Tibial artery (tissue), 4 donors: ENCODE measurements around the gene TAF1C.

Experiments used
- DNase-seq, 2 donors: peaks; one replicate each; pipeline ENCODE4 v3.0.0-alpha.2; 2019
- H3K27ac ChIP-seq, 2 donors: fragments of 200-600 bp; sonication (generic) in 1 of 2; 1 replicate in 1 of 2; 2 replicates in 1 of 2; pipeline ENCODE4 v1.5.1; 2018 to 2019; ENCODE audit warnings: mild to moderate bottlenecking in 1 of 2
- H3K27me3 ChIP-seq, 2 donors: fragments of 200-600 bp; sonication (generic) in 1 of 2; one replicate each; pipeline versions ENCODE4 v1.5.1 to v1.6.0; 2016 to 2019
- H3K36me3 ChIP-seq, 3 donors: fragments of 200-600 bp; sonication (generic) in 2 of 3; one replicate each; pipeline ENCODE4 v1.5.1; 2016 to 2019; ENCODE audit warnings: mild to moderate bottlenecking in 2 of 3
- H3K4me1 ChIP-seq, 4 donors: fragments of 200-600 bp; sonication (generic) in 2 of 4; 1 replicate in 3 of 4; 2 replicates in 1 of 4; pipeline ENCODE4 v1.5.1; 2016 to 2019
- H3K4me3 ChIP-seq, 2 donors: fragments of 200-600 bp; sonication (generic) in 1 of 2; 1 replicate in 1 of 2; 2 replicates in 1 of 2; pipeline ENCODE4 v1.5.1; 2018 to 2019; ENCODE audit warnings: mild to moderate bottlenecking in 2 of 2
- H3K9me3 ChIP-seq, 3 donors: fragments of 200-600 bp; sonication (generic) in 1 of 3; one replicate each; pipeline ENCODE4 v1.5.1; 2016 to 2019
- intact Hi-C: fragments of 100-400 bp; cut with DNase I; formaldehyde crosslinking; loops from one replicate; pipeline ENCODE4 v1.15.0; 2023; ENCODE audit warnings: low total_unique reads
- TF ChIP-seq, protein P1 (sequence below), 2 experiments: fragments of 200-600 bp in 1 of 2; fragments of 450-650 bp in 1 of 2; IDR thresholded peaks; one replicate each; pipeline ENCODE4 v1.5.1; 2017 to 2019; ENCODE audit warnings: antibody characterized with exemption in 2 of 2, mild to moderate bottlenecking in 1 of 2, moderate library complexity in 1 of 2

The TAF1C gene

DNA sequence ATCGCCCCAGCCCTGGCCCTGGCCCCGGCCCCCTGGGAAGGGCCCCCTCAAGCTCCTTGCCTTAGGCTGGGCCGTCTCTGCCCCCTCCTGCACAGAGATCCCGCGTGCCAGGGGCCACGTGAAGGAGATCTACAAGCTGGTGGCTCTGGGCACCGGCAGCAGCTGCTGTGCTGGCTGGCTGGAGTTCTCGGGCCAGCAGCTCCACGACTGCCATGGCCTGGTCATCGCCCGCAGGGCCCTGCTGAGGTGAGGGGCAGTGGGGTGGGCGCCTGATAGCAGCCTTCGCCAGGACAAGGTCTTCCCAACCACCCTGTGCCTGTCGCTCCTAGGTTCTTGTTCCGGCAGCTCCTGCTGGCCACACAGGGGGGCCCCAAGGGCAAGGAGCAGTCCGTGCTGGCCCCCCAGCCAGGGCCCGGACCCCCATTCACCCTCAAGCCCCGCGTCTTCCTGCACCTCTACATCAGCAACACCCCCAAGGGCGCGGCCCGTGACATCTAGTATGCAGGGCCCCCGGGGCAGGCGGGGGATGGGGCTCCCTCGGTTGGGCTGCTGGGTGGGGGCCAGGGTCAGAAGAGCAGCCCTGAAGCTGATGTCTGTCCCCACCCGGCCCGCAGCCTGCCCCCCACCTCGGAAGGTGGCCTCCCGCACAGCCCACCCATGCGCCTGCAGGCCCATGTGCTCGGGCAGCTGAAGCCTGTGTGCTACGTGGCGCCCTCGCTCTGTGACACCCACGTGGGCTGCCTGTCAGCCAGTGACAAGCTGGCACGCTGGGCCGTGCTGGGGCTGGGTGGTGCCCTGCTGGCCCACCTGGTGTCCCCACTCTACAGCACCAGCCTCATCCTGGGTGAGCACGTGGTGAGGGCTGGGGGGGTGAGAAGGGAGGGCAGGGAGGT lies 8.6 kb upstream of the TAF1C start:
- no peak overlapping the region for H3K4me3 ChIP-seq
- H3K4me1 ChIP-seq, result no peaks in the 10 kb centered on the region
- no peak for DNase-seq
- intact Hi-C loops, result no loop called here
- TF ChIP-seq, protein P1, sequence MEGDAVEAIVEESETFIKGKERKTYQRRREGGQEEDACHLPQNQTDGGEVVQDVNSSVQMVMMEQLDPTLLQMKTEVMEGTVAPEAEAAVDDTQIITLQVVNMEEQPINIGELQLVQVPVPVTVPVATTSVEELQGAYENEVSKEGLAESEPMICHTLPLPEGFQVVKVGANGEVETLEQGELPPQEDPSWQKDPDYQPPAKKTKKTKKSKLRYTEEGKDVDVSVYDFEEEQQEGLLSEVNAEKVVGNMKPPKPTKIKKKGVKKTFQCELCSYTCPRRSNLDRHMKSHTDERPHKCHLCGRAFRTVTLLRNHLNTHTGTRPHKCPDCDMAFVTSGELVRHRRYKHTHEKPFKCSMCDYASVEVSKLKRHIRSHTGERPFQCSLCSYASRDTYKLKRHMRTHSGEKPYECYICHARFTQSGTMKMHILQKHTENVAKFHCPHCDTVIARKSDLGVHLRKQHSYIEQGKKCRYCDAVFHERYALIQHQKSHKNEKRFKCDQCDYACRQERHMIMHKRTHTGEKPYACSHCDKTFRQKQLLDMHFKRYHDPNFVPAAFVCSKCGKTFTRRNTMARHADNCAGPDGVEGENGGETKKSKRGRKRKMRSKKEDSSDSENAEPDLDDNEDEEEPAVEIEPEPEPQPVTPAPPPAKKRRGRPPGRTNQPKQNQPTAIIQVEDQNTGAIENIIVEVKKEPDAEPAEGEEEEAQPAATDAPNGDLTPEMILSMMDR (IDR thresholded peaks at IDR 0.05), result no peak
- H3K36me3 ChIP-seq, result no peaks in the 10 kb centered on the region
- H3K9me3 ChIP-seq, result no peaks in the 10 kb centered on the region
- H3K27me3 ChIP-seq, result peaks cover 0 to 34% of the 10 kb centered on the region in 2 donors
- H3K27ac ChIP-seq, result no peak overlapping the region

DNA sequence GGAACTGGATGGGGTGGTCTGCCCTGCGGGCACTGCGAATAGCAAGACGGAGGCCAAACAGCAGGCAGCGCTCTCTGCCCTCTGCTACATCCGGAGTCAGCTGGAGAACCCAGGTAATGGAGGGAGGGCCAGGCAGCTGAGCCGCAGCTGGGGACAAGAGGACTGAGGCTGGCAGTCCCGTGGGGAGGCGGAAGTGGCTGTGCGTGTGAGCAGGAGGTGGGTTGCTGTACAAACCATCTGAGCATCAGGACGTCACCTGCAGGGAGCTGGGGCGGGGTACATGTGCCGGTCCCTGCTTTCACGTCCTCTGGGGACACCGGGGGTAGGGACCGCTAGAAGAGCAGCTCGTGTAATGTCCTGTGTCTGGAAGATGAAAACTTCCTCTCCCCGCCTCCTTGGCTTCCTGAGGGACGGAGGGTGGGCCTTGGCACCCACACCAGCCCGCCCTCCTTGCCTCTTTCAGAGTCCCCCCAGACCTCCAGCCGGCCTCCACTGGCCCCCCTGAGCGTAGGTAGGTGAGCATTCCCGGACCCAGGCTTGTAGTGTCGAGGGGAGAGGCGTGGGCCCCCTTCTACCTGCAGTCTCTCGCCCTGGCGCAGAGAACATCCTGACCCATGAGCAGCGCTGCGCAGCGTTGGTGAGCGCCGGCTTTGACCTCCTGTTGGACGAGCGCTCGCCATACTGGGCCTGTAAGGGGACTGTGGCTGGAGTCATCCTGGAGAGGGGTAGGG lies 7.8 kb upstream of the TAF1C start:
- Histone ChIP-seq H3K27me3 (peaks cover 0 to 34% of the 10 kb centered on the region in 2 donors), H3K9me3 (no peaks in the 10 kb centered on the region), H3K36me3 (no peaks in the 10 kb centered on the region), H3K4me3 (no peak overlapping the region), H3K27ac (no peak overlapping the region), H3K4me1 (no peaks in the 10 kb centered on the region)
- TF ChIP-seq, protein P1 (IDR thresholded peaks at IDR 0.05), result no peak
- DNase-seq, result no peak
- intact Hi-C loops, result no loop called here

DNA sequence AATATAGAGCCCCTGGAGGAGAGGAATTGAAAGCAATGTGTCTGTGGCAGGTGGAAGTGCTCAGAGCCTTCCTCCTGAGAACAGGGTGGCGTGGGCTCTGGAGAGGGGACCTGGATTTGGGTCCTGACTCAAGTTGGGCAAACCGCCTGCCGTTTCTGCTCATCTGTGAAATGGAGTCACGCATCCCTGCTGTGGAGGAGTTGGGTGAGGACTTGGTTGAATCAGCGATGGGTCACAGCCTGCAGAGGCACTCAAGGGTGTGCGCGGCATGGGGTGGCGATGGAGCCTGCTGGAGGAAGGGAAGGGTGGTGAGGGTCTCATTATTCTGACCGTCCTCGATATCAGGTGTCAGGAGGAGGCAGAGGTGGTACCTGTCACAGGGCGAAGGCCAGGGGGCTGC lies 7.2 kb upstream of the TAF1C start:
- Histone ChIP-seq H3K4me3 (no peak overlapping the region), H3K36me3 (no peaks in the 10 kb centered on the region), H3K27me3 (peaks cover 0 to 34% of the 10 kb centered on the region in 2 donors), H3K4me1 (no peaks in the 10 kb centered on the region), H3K27ac (no peak overlapping the region), H3K9me3 (no peaks in the 10 kb centered on the region)
- intact Hi-C loops, result no loop called here
- TF ChIP-seq, protein P1 (IDR thresholded peaks at IDR 0.05), result no peak
- no peak for DNase-seq

DNA sequence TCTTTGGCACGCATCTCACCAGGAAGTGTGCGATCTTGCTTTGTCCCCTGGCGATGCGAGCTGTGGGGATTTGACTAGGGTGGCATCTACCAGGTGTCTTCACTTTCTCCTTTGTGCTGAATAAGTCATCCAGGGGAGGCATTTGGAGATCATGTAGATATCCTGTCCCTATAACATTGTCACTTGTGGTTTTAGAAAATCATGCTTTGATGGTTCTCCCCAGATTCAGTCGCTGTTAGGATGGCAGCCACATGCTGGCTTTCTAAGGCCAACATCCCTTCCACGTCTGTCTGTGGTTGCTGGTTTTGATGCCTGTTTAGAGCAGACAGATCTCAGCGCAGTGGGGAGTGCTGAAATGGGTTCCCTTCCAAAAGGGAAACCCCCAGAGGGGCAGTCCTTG lies 6.6 kb upstream of the TAF1C start:
- Histone ChIP-seq H3K9me3 (no peaks in the 10 kb centered on the region), H3K4me3 (no peak overlapping the region), H3K36me3 (no peaks in the 10 kb centered on the region), H3K27me3 (peaks cover 0 to 34% of the 10 kb centered on the region in 2 donors), H3K4me1 (no peaks in the 10 kb centered on the region), H3K27ac (no peak overlapping the region)
- TF ChIP-seq, protein P1 (IDR thresholded peaks at IDR 0.05), result no peak
- intact Hi-C loops, result no loop called here
- no peak for DNase-seq

DNA sequence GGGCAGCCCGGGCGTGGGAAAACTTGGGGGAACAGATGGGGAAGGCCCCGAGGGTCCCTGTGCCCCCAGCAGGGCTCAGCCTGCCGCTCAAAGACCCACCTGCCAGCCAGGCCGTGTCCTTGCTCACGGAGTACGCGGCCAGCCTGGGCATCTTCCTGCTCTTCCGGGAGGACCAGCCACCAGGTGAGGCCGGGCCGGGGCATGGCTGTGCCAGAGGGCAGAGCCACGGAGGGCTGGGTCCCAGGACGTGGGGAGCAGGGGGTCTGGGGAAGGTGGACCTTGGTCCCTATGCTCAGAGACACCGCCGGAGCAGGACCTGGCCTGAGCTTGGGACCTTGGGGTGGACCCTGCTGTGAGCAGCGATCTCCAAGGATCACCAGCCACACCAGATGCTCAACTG lies 4.6 kb upstream of the TAF1C start:
- DNase-seq, result no peak
- intact Hi-C loops, result no loop called here
- no peaks in the 10 kb centered on the region for H3K9me3 ChIP-seq

More for the DNA sequence above, 4.6 kb upstream of the TAF1C start:
- H3K27ac ChIP-seq, result no peak overlapping the region
- no peak overlapping the region for H3K4me3 ChIP-seq
- no peaks in the 10 kb centered on the region for H3K36me3 ChIP-seq
- peaks cover 0 to 23% of the 10 kb centered on the region in 2 donors for H3K27me3 ChIP-seq
- TF ChIP-seq, protein P1 (IDR thresholded peaks at IDR 0.05), result no peak
- H3K4me1 ChIP-seq, result peaks cover 0 to 3% (median 0%) of the 10 kb centered on the region in 4 donors
